ENCODE measurements around the gene BPIFB1.

Gene BPIFB1

GRCh38 chr20:33296206-33296605 is 13.2 kb downstream of the BPIFB1 start:
- no peak overlapping the region for H3K4me3 ChIP-seq
- DNase-seq (ENCODE audit: low spot score), result no peak
- H3K27ac ChIP-seq, result no peak overlapping the region
- no peak for TF ChIP-seq CTCF (IDR thresholded peaks at IDR 0.05)

- DNase-seq (ENCODE audit: low spot score), result no peak
- Histone ChIP-seq H3K4me3 (no peak overlapping the region), H3K27ac (no peak overlapping the region)
- TF ChIP-seq CTCF (IDR thresholded peaks at IDR 0.05), result no peak
These were observed 15.4 kb downstream of the BPIFB1 start for GRCh38 chr20:33298391-33298790.

DNA sequence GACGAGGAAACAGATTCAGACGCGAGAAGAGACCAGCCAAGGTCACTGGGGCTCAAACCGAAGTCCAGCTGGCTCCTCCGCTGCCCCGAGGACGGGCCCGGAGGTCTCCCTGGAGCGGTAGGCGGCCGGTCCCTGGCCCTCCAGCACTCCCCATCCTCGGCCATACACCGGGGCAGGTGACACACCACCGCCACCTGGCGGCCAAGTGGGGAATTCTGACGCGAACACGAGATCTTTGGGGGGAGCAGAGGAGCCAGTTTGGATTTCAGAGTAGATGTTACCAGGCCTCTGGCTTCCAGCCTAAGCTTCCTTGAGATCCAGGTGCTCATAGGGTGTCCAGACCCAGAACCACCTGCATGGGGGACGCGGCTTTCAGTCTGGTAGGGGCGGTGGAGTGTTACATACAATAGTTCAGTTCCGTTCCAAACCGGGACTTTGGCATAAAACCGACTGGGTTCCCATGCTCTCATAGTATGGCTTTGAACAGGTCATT is 16.1 kb downstream of the BPIFB1 start:
- TF ChIP-seq CTCF (IDR thresholded peaks at IDR 0.05), result peak; percentile 67
- Histone ChIP-seq H3K27ac (no peak overlapping the region), H3K4me3 (no peak overlapping the region)
- DNase-seq (ENCODE audit: low spot score), result no peak

GRCh38 chr20:33301192-33301930 is 18.3 kb downstream of the BPIFB1 start:
- no peak for TF ChIP-seq CTCF (IDR thresholded peaks at IDR 0.05)
- Histone ChIP-seq H3K27ac (no peak overlapping the region), H3K4me3 (no peak overlapping the region)
- no peak for DNase-seq (ENCODE audit: low spot score)

- no peak for TF ChIP-seq CTCF (IDR thresholded peaks at IDR 0.05)
- H3K27ac ChIP-seq, result no peak overlapping the region
- no peak overlapping the region for H3K4me3 ChIP-seq
- DNase-seq (ENCODE audit: low spot score), result no peak
These were observed 20.6 kb downstream of the BPIFB1 start for GRCh38 chr20:33303595-33303994.

- Histone ChIP-seq H3K27ac (no peak overlapping the region), H3K4me3 (no peak overlapping the region)
- no peak for DNase-seq (ENCODE audit: low spot score)
- no peak for TF ChIP-seq CTCF (IDR thresholded peaks at IDR 0.05)
These were observed 21.0 kb downstream of the BPIFB1 start for GRCh38 chr20:33304046-33304445.

DNA sequence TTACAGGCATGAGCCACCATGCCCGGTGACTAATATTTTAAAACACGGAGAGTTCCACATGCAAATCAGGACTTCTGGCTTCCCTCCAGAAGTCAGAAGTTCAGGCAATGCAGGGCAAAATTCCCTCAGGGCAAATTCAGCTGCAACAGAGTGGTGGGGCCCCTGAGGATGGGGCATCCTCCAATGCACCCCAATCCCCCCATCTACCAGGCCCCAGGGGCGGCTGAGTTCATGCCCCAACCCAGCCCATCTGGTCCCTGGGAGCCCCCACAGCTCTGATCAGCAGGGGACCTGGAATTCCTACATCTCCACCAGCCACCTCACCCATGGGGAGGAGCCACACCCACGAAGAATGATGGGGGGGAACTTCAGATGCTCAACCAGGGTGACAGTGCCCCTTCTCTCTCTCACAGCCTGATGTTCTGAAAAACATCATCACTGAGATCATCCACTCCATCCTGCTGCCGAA is 22.6 kb downstream of the BPIFB1 start:
- H3K27ac ChIP-seq, result no peak overlapping the region
- TF ChIP-seq CTCF (IDR thresholded peaks at IDR 0.05), result no peak
- no peak for DNase-seq (ENCODE audit: low spot score)
- H3K4me3 ChIP-seq, result no peak overlapping the region

Measured in coronary artery (tissue), 2 donors.